Measurements from ENCODE around the gene CDH10.

Gene CDH10

GRCh38 chr5:24598956-24599355 lies 45.8 kb downstream of the CDH10 start:
- DNase-seq, result peak in 1 of 2 experiments; percentile 40

- DNase-seq, result no peak
Measured at GRCh38 chr5:24595329-24595728, 49.4 kb downstream of the CDH10 start.

GRCh38 chr5:24591426-24591825 lies 53.4 kb downstream of the CDH10 start:
- DNase-seq, result no peak

- no peak for DNase-seq
Measured at GRCh38 chr5:24589566-24589965, 55.2 kb downstream of the CDH10 start.

- DNase-seq, result no peak
Measured at GRCh38 chr5:24585751-24586150, 59.0 kb downstream of the CDH10 start.

- no peak for DNase-seq
Measured at GRCh38 chr5:24571302-24571701, 73.5 kb downstream of the CDH10 start.

GRCh38 chr5:24566933-24567332 lies 77.8 kb downstream of the CDH10 start:
- DNase-seq, result no peak

GRCh38 chr5:24555229-24555628 lies 89.5 kb downstream of the CDH10 start:
- DNase-seq, result peak in 1 of 2 experiments; percentile 13

GRCh38 chr5:24547132-24547531 lies 97.6 kb downstream of the CDH10 start:
- DNase-seq, result peak; percentile 94 to 99

GRCh38 chr5:24539613-24540012 lies 105.2 kb downstream of the CDH10 start:
- DNase-seq, result peak; percentile 26 to 80

- DNase-seq, result no peak
Measured at GRCh38 chr5:24538346-24538745, 106.4 kb downstream of the CDH10 start.

GRCh38 chr5:24535646-24536045 lies 109.1 kb downstream of the CDH10 start:
- DNase-seq, result peak in 1 of 2 experiments; percentile 61

GRCh38 chr5:24530906-24531305 lies 113.9 kb downstream of the CDH10 start:
- DNase-seq, result no peak

- DNase-seq, result no peak
Measured at GRCh38 chr5:24525414-24525813, 119.4 kb downstream of the CDH10 start.

- DNase-seq, result no peak
Measured at GRCh38 chr5:24512423-24512822, 132.4 kb downstream of the CDH10 start.

GRCh38 chr5:24510523-24510988 lies 134.2 kb downstream of the CDH10 start:
- no peak for DNase-seq

GRCh38 chr5:24509943-24510342 lies 134.8 kb downstream of the CDH10 start:
- DNase-seq, result no peak

GRCh38 chr5:24505258-24505657 lies 139.5 kb downstream of the CDH10 start:
- DNase-seq, result no peak

- no peak for DNase-seq
Measured at GRCh38 chr5:24497591-24498157, 147.1 kb downstream of the CDH10 start.

- no peak for DNase-seq
Measured at GRCh38 chr5:24497145-24497544, 147.6 kb downstream of the CDH10 start.

- no peak for DNase-seq
Measured at GRCh38 chr5:24496268-24496667, 148.5 kb downstream of the CDH10 start.

- DNase-seq, result no peak
Measured at GRCh38 chr5:24492229-24492628, 152.5 kb downstream of the CDH10 start.

GRCh38 chr5:24491490-24491889 lies 153.3 kb downstream of the CDH10 start:
- no peak for DNase-seq

GRCh38 chr5:24487368-24488229 lies 157.2 kb downstream of the CDH10 start:
- DNase-seq, result no peak
